IPS-18a (cell line): Measurements from ENCODE around the gene ELP2.

Experiments used
- H3K27ac ChIP-seq: one replicate; pipeline ENCODE4 v1.5.1; 2013; ENCODE audit warnings: low read length
- H3K27me3 ChIP-seq: one replicate; pipeline ENCODE4 v1.6.1; 2013; ENCODE audit warnings: mild to moderate bottlenecking, low read length; ENCODE audit not compliant: control insufficient read depth, insufficient read depth
- H3K36me3 ChIP-seq: one replicate; pipeline ENCODE4 v1.6.1; 2013; ENCODE audit warnings: low read depth, low read length; ENCODE audit not compliant: control insufficient read depth
- H3K4me1 ChIP-seq: one replicate; pipeline ENCODE4 v1.6.1; 2013; ENCODE audit warnings: low read depth, low read length; ENCODE audit not compliant: control insufficient read depth
- H3K4me3 ChIP-seq: one replicate; pipeline ENCODE4 v1.5.1; 2013; ENCODE audit warnings: low read length
- H3K9ac ChIP-seq: one replicate; pipeline ENCODE4 v1.6.1; 2013; ENCODE audit warnings: mild to moderate bottlenecking, low read length, moderate library complexity
- H3K9me3 ChIP-seq: one replicate; pipeline ENCODE4 v1.6.1; 2013; ENCODE audit warnings: low read depth, low read length; ENCODE audit not compliant: control insufficient read depth

Gene ELP2

GRCh38 chr18:36185157-36185556, 55.5 kb downstream of the ELP2 start:
- no peak overlapping the region for H3K27ac ChIP-seq
- H3K9me3 ChIP-seq = no peaks in the 10 kb centered on the region
- H3K36me3 ChIP-seq = no peaks in the 10 kb centered on the region
- H3K4me3 ChIP-seq = no peak overlapping the region
- no peak overlapping the region for H3K9ac ChIP-seq
- peaks cover 40% of the 10 kb centered on the region for H3K27me3 ChIP-seq
- peaks cover 7% of the 10 kb centered on the region for H3K4me1 ChIP-seq

GRCh38 chr18:36185901-36186460, 56.3 kb downstream of the ELP2 start:
- Histone ChIP-seq H3K27ac (no peak overlapping the region), H3K9me3 (no peaks in the 10 kb centered on the region), H3K4me1 (peaks cover 7% of the 10 kb centered on the region), H3K27me3 (peaks cover 40% of the 10 kb centered on the region), H3K9ac (no peak overlapping the region), H3K36me3 (no peaks in the 10 kb centered on the region), H3K4me3 (peak overlapping the region; percentile 76)

GRCh38 chr18:36186461-36187192, 56.9 kb downstream of the ELP2 start:
- H3K9ac ChIP-seq = peak overlapping the region; percentile 69
- H3K36me3 ChIP-seq = no peaks in the 10 kb centered on the region
- H3K9me3 ChIP-seq = no peaks in the 10 kb centered on the region
- peaks cover 40% of the 10 kb centered on the region for H3K27me3 ChIP-seq
- H3K27ac ChIP-seq = no peak overlapping the region
- H3K4me3 ChIP-seq = peak overlapping the region; percentile 76
- H3K4me1 ChIP-seq = peaks cover 7% of the 10 kb centered on the region

- H3K4me3 ChIP-seq = peak within 1 kb of the TSS; percentile 76
- peaks cover 40% of the 10 kb centered on the region for H3K27me3 ChIP-seq
- no peaks in the 10 kb centered on the region for H3K9me3 ChIP-seq
- peaks cover 7% of the 10 kb centered on the region for H3K4me1 ChIP-seq
- peak within 1 kb of the TSS; percentile 69 for H3K9ac ChIP-seq
- no peaks in the 10 kb centered on the region for H3K36me3 ChIP-seq
- H3K27ac ChIP-seq = no peak within 1 kb of the TSS
Measured at GRCh38 chr18:36187193-36187825, 57.6 kb downstream of the ELP2 start, which contains the start of gene MOCOS. Gene MOCOS, plus strand, starts transcription at chr18:36187497. Its CDS starts 43 bp downstream, at chr18:36187540.

- peak overlapping the region; percentile 69 for H3K9ac ChIP-seq
- H3K4me1 ChIP-seq = peaks cover 7% of the 10 kb centered on the region
- H3K27me3 ChIP-seq = peaks cover 40% of the 10 kb centered on the region
- no peaks in the 10 kb centered on the region for H3K36me3 ChIP-seq
- H3K27ac ChIP-seq = no peak overlapping the region
- H3K9me3 ChIP-seq = no peaks in the 10 kb centered on the region
- peak overlapping the region; percentile 76 for H3K4me3 ChIP-seq
Measured at GRCh38 chr18:36187826-36188721, 58.4 kb downstream of the ELP2 start.

GRCh38 chr18:36188916-36189315, 59.2 kb downstream of the ELP2 start:
- Histone ChIP-seq H3K4me3 (no peak overlapping the region), H3K9me3 (no peaks in the 10 kb centered on the region), H3K9ac (no peak overlapping the region), H3K4me1 (peaks cover 7% of the 10 kb centered on the region), H3K36me3 (no peaks in the 10 kb centered on the region), H3K27ac (no peak overlapping the region), H3K27me3 (peaks cover 40% of the 10 kb centered on the region)

- Histone ChIP-seq H3K27ac (no peak overlapping the region), H3K9ac (no peak overlapping the region), H3K4me1 (peaks cover 7% of the 10 kb centered on the region), H3K36me3 (no peaks in the 10 kb centered on the region), H3K4me3 (no peak overlapping the region), H3K27me3 (peaks cover 40% of the 10 kb centered on the region), H3K9me3 (no peaks in the 10 kb centered on the region)
Measured at GRCh38 chr18:36189486-36189885, 59.8 kb downstream of the ELP2 start.

- Histone ChIP-seq H3K9ac (no peak overlapping the region), H3K27ac (no peak overlapping the region), H3K9me3 (no peaks in the 10 kb centered on the region), H3K27me3 (peaks cover 28% of the 10 kb centered on the region), H3K36me3 (no peaks in the 10 kb centered on the region), H3K4me3 (no peak overlapping the region), H3K4me1 (peaks cover 7% of the 10 kb centered on the region)
Measured at GRCh38 chr18:36191286-36191685, 61.6 kb downstream of the ELP2 start.

- Histone ChIP-seq H3K9ac (no peak overlapping the region), H3K9me3 (no peaks in the 10 kb centered on the region), H3K4me3 (no peak overlapping the region), H3K4me1 (peaks cover 7% of the 10 kb centered on the region), H3K27ac (no peak overlapping the region), H3K27me3 (peaks cover 24% of the 10 kb centered on the region), H3K36me3 (no peaks in the 10 kb centered on the region)
Measured at GRCh38 chr18:36191711-36192110, 62.0 kb downstream of the ELP2 start.

GRCh38 chr18:36194600-36195315, 65.1 kb downstream of the ELP2 start:
- Histone ChIP-seq H3K9ac (no peak overlapping the region), H3K27me3 (no peaks in the 10 kb centered on the region), H3K4me1 (no peaks in the 10 kb centered on the region), H3K36me3 (no peaks in the 10 kb centered on the region), H3K4me3 (no peak overlapping the region), H3K27ac (no peak overlapping the region), H3K9me3 (no peaks in the 10 kb centered on the region)
